ENCODE results near the gene NCKIPSD.

The NCKIPSD gene

DNA sequence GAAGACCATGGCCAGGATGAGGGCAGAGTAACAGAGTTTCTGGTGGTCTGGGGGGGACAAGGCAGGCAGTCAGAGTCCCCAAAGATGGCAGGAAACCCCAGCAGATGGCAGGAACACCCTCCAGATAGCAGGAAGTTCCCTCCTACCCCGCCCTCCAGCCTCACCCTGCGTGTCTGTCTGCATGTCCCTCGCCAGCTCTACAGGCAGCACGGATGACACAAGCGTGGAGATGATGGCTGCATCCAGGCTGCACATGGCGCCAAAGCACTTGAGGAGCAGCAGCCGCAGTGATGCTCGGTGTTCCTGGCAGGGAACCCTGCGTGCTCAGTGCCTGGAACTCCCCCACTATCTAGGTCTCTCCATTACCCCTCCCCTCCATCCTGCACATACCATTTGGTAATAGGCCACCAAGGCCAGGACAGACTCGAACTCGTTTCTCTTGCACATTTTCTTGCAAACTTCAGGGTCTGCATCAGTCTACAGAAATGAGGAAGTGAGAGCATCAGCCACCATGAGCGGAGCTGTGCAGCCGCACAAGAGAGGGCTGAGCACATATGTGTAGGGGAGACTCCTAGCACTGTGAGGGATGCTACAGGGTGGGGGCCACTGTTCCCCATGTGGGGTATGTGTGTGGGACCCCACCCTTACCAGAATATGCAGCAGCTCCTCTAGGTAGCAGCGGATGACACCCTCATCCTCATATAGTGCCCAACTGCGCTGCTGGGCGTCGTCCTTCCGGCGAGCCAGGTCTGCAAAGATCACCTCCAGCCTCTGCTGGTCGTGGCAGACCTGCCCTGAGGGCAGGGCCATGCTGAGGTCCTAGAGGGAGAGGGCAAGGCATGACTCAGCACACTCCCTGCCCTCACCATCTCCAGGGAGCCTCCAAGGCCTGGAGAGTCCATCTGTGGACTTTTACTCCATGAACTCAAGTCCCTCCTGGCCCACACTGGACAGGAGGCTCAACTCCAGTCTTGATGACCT lies 6.0 kb downstream of the NCKIPSD start:
- in situ Hi-C loops (cut with MboI; ENCODE audit: low sequenced_read_pairs): no loop called here

DNA sequence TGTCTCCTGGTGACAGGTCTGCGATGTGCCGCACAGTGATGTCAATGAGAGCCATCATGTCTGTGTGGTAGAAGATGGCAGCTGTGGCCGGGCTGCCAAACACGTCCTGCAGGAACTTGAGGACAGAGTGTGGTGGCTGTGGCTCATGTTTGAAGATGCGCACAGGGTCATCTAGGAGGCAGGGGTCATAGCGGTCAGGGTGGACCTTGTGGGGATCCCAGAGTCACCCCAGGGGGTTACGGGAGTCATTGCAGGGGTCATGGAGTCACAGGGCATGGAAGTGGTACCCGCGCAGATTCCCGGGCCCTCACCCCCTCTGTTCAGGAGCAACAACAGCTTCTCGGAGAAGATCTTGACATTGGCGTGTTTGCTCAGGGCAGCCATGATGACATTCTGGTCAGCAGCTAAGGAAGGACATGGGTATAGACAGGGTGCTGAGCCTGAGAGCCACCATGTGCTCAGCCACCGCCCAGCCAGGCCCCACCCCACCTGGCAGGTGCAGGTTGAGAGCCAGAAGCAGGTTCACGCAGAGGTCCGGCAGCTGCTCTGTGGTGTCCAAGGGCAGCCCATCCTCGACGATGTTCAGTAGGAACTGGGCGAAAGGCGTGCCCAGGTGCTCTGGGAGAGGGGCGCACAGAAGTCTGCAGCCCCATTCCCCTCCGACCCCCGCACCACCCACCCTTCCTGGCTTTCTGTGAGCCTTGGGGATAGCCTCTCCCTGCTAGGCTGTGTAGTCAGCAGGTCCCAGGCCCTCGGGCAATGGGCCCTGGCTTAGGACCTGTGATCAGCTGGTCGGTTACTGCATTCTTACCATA lies 6.9 kb downstream of the NCKIPSD start:
- in situ Hi-C loops (cut with MboI; ENCODE audit: low sequenced_read_pairs): no loop called here

DNA sequence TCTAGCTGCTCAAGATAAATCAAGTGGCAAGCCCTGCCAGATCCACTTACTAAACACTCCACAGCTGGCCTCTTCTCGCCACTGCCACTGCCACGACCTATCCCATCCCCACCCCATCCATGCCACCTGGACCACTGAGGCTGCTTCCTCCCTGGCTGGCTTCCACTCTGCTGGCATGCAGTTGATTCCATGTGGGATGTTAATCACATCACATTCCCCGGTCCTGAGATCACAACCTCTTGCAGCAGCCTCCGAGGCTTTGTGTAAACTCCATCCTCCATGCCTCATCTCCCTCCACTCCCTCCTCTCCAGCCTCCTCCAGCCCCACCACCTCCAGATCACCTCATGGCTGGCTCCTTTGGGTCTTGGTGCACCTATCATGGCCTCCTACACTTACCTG lies 7.7 kb downstream of the NCKIPSD start:
- in situ Hi-C loops (cut with MboI; ENCODE audit: low sequenced_read_pairs): no loop called here

DNA sequence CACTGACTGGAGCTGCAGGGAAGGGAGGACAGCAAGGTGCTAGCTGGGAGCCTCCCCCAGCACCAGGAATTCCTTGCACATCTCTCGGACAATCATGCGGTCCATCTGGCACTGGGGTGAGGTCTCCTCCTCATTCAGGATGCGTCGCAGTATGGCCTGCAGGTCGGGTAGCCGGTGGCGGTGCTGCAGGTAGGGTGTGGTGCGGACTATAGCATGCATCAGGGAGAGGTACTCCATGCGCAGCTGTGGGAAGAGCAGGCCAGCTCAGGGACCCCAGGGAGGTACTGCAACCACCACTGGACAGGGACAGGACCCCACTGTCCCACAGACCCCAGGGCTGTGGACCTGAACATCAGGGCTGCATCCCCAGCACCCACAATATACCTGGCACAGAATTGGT lies 11.2 kb downstream of the NCKIPSD start:
- in situ Hi-C loops (cut with MboI; ENCODE audit: low sequenced_read_pairs): no loop called here

DNA sequence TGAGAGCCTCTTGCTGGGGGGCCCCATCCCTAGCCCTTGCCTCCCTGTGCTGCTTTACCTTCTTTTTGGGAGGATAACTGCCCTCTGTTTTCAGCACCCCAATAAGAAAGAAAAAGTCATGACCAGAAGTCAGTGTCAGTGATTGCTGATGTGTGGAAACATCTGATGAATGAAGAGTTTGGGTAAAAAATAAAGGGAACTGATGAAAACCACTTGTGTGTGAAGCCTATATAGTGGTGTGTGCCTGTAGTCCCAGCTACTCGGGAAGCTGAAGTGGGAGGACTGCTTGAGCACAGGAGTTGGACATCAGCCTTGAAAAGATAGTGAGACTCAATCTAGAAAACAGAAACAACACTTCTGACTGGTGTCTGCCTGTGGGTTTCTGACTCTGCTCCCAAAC lies 13.2 kb downstream of the NCKIPSD start:
- in situ Hi-C loops (cut with MboI; ENCODE audit: low sequenced_read_pairs): no loop called here

DNA sequence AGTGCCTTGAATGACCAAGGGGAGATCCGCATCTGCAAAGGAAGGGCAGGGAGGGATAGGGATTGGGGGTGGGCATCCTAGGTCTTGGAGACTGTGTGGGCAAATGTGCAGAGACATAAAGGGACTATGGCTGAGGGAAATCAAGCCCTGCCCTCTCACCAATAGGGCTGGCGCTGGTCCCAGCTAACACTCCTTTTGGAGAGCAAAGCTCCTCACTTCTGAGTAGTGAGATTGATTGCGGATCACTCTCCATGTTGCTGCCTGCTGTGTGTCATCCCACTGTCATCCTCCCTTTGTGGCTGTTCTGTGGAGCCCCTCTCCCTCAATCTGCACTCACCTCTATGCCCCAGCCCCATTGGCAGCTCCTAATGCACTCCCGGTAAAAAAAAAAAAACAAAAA lies 20.8 kb downstream of the NCKIPSD start:
- in situ Hi-C loops (cut with MboI; ENCODE audit: low sequenced_read_pairs): no loop called here

DNA sequence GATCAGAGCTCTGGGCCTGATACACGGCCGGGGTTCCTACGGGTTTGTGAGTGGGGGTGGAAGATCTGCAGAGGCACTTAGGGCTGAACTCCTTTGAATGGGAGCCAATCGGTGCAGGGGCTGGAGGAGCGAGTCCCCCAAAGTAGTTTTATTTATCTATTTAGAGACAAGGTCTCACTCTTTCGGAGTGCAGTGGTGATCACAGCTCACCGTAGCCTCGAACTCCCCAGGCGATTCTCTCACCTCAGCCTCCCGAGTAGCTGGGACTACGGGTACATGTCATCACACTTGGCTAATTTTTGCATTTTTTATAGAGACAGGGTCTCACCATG lies 21.4 kb downstream of the NCKIPSD start:
- in situ Hi-C loops (cut with MboI; ENCODE audit: low sequenced_read_pairs): no loop called here

DNA sequence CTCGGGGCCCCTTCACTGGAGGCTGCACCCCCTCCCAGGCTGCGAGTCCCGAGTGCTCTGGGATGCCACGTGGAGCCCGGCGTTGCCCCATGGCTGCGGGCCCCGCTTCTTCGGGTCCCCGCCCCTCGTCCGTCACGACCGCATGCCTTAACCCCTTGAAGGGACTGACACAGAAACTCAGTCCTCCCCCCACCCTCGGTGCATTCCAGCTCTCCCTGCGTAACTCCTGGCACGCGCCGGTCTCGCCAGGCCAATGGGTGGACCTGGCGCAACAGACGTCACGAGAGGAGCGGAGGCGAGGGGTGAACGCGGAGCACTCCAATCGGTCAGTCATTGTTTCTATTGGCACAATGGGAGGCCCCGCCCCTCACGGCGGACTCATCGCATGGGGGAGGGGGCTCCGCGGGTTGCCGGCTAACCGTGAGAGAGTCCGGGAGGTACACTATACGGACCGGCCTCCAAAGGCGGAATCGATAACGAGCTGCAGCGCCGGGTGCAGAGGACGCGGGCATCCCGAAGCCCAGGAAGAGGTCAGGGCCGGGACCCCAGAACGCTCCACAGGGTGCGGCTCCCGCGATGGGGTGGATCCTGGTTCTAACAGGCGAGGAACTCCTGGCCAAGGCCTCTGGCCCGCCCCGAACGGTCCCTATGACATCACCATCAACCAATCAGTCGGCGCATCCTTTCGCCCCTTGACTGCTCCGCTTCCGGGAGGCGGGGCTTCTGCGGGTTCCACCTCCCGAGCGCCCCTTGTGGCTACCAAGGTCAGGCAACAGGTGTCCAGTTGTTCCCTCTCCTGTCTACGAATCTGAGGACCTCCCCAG lies 22.0 kb downstream of the NCKIPSD start:
- in situ Hi-C loops (cut with MboI; ENCODE audit: low sequenced_read_pairs): no loop called here

DNA sequence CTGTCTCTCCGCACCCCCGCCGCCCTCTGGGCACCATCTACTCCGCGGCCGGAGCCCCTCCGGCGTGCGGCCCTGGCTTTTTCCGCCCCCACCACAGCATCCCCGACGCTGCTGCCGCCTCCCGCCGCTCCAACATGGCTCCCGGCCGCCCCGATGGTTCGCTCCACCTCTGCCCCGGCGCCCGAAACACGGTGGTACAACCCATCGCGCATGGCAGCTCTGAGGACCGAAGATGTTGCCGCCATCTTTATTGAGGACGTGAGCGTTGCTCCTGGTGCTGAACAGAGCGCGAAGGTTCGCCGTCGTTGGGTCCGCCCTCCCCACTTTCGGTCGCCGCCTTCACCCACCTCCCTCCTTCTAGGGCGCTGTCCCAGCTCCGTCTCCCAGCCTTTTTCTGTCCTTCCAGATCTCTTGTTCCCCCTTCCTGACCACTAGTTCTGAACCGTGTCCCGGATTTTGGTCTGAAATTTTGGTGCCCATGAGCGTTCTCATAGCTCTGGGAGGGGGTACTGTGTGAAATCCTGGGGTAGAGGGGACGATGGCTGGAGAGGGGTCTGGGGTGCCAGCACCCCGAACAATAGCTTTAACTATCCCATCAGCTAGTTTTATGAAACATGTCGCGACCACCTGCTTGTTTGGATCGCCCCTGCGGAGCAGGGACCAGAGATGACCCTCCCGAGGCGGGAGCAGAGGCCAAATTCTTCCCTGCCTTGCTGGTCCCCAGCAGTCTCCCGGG lies 22.8 kb downstream of the NCKIPSD start, which contains the start of gene CELSR3:
CELSR3 (minus strand) TSS at position 134 of the 736 bp plus-strand sequence. CDS start 252 bp downstream, outside the sequence.
- in situ Hi-C loops (cut with MboI; ENCODE audit: low sequenced_read_pairs): no loop called here

DNA sequence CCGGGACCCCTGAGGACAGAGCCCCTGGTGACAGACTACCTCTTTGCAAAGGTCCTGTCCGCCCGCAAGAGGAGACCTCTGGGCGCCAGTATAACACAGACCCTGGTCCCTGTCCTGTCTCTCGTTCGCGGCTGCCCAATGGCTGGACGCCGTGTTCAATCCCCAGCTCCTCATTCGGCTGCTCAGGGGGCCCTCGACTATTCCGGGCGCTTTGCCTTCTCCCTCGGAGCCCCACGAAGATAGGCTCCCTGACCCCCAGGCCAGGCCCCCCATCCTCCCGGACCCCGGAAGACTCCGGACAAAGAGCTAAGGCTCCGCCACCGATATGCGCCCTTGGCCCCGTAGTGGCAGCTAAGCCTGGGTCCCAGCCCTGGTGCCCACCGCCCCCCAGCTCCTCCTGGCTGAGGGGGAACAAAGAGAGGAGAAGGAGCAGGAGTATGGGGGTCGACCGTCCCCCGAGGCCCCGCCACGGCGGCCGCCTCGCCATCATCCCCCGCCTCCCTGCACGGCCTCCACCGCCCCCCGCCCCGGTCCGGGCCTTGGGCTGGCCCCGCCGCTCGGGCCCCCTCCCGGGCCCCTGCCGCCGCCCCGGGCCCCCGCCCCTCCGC lies 23.5 kb downstream of the NCKIPSD start:
- in situ Hi-C loops (cut with MboI; ENCODE audit: low sequenced_read_pairs): no loop called here

DNA sequence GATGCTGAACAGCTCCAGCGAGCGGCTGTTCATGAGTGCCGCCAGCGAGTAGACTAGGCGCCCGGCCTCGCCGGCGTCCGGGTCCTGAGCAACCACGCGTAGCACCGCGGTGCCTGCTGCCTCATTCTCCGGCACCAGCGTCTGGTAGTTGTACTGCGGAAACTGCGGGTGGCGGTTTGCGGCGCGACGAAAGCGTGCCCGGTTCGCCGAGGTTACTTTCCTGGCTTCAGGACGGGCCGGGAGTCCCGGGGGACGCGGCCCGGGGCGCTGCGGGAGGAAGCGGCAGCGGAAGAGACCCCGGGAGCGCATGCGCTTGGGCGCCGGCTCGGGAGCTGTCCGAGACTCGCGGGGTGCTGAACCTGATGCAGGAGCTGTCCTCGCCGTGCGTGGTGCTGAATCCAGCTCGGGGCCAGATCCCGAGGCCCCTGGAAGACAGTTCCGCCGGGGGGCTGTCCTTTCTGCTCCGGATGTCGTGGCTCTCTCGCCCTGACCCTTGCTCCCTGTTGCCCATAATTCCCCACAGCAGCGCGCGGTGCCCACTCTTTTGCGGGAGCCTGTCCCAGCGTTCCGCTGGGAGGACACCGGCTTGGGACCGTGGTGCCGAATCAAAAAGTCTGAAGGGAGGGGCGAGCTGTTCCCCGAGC lies 24.1 kb downstream of the NCKIPSD start:
- in situ Hi-C loops (cut with MboI; ENCODE audit: low sequenced_read_pairs): no loop called here

DNA sequence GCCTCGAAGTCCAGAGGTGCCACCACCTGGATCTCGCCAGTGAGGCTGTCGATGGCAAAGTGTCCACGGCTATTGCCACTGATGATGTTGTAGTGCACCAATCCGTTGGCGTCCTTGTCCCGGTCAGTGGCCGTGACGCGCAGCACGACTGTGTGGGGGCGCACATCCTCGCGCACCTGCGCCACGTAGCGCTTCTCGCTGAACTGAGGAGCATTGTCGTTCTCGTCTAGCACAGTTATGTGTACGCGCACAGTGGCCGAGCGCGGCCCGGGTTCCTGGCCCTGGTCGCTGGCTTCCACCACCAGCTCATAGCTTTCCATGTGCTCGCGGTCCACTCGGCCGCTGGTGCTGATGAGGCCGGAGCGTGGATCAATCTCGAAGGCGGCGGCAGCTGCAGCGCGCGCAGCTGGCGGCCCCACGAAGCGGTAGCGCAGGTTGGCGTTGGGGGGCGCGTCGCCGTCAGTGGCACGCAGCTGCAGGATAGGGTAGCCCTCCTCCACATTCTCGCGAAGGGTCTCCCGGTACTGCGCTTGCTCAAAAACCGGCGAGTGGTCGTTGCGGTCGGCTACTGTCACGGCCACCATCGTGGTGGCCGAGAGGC lies 24.8 kb downstream of the NCKIPSD start:
- in situ Hi-C loops (cut with MboI; ENCODE audit: low sequenced_read_pairs): no loop called here

DNA sequence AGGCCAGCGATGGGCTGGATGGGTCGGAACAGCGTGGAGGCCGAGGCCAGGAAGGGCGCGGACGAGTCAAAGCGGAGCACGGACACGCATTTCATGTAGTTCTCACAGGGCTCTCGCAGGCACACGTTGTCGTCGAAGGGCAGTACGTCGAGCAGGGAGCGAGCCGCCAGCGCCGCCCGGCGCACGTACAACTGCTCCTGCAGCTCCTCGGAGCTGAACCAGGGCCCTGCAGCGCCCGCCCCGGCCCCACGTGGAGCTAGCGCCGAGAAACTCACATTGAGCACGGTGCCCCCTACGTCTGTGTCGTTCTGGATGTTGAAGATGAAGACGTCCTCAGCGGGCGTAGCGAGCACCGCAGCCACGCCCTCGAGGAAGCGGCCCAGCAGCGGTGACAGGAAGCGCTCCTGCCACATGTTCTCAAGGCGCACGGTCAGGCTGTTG lies 28.9 kb downstream of the NCKIPSD start:
- in situ Hi-C loops (cut with MboI; ENCODE audit: low sequenced_read_pairs): no loop called here

DNA sequence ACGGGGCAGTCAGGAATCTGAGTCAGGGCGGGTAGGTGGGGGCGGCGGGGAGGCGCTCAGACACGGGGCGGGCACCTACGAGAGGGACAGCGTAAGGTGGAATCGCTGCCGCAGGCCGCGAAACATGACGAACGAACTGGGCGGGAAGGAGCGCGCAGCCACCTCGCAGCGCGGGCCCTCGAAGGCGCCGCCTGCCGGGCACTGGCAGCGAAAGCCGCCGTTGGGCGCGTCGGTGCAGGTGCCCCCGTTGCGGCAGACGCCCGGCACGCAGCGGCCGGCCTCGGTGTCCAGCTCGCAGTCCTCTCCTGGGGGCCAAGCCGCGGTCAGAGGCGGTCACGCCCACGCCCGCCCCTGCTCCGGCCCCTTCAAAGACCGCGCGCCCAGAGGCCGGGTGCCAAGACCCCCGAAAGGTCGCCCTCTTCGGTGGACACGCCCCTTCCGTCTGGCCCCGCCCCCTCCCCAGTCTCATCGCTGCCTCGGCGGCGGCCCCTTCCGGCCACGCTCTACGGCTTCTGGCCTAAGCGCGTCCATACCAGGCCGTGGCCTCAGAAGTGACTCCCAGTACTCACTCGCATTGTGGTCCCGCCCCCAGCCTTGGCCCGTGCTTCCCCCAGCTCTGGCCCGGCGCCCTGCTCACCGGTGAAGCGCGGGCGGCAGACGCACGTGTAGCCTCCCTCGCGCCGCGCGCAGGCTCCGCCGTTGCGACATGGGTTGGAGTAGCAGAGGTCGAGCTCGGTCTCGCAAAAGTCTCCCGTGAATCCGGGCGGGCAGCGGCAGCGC lies 29.5 kb downstream of the NCKIPSD start:
- in situ Hi-C loops (cut with MboI; ENCODE audit: low sequenced_read_pairs): no loop called here

DNA sequence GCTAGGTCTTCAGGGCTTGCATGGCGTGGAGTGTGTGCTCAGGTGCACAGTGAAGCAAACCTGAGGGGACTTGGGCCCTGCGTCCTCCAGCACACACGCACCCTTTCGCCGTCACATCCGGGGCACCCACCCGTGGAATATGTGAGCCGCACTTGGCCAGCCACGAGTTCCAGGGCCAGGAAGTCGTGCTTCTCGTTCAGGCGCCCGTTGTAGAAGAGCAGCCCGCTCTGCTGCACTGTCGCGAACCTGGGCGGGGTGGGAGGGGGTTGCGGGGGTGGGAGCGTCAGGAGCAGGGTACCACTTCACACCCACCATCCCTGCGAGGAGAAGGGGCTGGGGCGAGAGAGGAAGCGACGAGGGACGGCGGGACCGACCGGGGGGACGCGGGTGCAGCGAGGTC lies 30.1 kb downstream of the NCKIPSD start:
- in situ Hi-C loops (cut with MboI; ENCODE audit: low sequenced_read_pairs): no loop called here

DNA sequence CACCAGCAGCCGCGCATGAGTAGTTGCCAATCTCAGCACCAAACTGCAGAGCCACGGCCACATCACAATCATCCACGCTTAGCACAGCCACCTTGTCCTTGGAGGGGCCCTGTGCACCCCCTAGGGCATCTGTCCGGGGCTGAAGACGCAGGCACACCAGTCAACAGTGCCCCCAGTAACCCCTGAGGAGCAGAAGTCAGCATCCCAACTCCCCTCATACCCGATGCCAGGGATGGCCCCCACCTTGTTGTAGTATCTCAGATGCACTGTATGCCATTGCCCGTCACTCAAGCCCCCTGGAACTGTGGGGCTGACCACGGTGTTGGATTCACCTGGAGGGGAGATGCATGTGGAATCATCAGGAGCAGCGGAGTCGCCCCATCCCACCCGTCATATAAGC lies 30.7 kb downstream of the NCKIPSD start:
- in situ Hi-C loops (cut with MboI; ENCODE audit: low sequenced_read_pairs): no loop called here

DNA sequence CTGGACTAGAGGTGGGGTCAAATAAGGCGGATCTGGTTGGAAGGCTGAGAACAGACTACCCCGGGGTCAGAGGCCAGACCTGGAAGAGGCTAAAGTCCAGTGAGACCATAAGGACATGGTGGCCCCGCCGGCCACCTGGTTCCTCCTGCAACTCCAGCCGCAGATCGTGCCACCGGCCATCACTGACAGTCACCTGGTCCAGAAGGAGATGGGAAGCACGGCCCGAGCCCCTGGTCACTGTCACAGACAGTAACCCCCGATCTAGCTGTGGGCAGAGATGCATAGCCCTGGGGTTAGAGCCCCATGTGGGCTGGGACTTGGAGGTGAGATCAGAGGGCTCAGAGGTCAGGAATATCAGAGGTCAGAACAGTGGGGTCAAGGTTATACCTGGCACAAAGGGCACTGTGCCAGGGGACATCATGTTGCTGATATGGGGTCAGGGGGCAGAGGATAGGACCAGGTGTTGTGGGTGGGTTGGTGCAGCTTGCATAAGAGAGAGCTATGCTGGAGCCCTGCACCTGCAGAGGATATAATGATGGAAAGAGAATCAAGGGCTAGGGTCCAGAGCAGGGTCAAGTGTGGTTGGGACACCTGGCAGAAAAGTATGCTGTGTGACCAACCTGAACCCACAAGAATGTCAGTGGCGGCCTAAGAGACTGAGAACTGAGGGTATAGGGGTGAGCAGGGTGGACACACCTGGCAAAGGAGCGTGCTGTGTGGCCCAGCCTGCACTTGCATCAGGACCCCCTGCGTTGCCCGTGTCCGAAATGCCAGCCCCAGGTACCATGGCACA lies 32.6 kb downstream of the NCKIPSD start:
- in situ Hi-C loops (cut with MboI; ENCODE audit: low sequenced_read_pairs): no loop called here

Measured in HL-60/S4 (cell line).